HG02623 (cell line): ENCODE measurements around the gene MN1.

Experiments
- ATAC-seq: cut with Tn5 transposase; IDR thresholded peaks from one replicate; pipeline ENCODE4 v1.9.1; 2021; ENCODE audit warnings: moderate library complexity; ENCODE audit not compliant: unreplicated experiment

Gene MN1

DNA sequence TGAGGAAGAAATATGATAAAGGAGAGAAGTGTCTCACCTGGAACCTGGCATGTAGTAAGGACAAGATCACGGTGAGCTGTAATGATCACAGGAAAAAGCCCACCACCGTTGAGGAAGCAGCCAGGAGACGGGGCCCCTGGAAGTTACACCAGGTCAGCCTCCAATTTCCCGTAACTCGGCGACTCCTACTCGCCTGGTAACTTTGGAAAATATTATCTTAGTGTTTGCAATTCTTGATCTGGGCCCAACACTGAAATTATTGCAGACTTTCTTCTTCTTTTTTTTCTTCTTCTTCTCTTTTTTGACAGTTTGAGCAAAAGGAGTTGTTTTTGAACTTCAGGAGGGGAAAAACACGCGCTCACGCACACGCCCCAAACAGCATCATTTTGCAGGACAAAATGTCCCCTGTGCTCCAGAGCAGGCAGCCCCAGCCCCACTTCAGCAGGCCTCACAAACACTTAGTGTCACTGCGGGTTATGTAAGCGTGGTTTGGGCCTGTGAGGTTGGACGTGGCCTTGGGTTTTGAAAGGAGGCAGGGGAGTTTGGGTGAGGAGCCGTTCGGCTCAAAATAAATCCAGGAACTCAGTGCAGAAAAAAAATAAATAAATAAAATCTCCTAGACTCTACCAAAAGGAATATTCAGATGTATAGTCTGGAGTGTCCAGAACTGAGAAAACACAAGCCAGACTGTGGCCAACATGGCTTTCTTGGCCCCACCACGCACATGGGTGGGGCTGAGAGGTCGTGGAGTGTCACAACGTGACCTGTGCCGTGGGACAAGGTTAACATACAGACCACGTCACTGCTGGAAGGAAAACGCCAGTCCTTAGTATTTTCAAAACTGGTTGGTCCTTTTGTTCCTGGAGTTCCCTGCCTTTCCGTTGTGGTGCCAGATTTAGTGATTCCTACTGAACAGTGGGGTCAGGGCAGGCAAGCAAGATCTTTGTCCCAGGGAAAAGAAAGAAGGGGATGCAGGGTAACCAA, 26.3 kb upstream of the MN1 start:
- ATAC-seq, result no peak

DNA sequence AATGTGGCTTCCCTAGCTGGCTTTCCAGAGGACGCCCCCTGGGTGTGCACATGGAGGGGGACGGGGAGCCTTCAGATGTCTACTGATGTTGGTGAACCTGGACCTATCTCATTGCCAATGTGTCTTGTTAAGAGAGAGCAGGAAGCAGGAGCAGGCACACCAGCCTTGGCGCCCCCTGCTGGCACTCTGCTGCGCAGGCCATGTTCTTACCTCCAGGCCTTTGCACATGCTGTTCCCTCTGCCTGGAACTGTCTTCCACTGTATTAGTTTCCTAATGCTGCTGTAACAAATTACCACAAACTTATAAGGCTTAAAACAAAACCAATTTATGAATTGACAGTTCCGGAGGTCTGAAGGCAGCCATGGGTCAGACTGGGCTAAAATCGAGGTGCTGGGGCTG, 23.6 kb upstream of the MN1 start:
- ATAC-seq, result no peak

DNA sequence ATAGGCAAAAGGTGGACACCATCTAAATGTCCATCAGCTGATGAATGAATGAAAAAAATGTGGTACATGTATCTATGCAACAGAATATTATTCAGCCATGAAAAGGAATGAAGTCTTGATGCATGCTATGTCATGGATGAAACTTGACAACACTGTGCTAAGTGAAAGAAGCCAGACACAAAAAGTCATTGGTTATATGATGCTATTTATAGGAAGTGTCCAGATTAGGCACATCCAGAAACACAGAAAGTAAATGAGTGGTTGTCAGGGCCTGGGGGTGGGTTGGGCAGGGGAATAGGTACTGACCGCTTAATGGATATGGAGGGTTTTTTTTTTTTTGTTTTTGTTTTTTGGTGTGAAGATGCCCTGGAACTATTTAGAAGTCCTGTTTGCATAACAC, 21.7 kb upstream of the MN1 start:
- no peak for ATAC-seq

DNA sequence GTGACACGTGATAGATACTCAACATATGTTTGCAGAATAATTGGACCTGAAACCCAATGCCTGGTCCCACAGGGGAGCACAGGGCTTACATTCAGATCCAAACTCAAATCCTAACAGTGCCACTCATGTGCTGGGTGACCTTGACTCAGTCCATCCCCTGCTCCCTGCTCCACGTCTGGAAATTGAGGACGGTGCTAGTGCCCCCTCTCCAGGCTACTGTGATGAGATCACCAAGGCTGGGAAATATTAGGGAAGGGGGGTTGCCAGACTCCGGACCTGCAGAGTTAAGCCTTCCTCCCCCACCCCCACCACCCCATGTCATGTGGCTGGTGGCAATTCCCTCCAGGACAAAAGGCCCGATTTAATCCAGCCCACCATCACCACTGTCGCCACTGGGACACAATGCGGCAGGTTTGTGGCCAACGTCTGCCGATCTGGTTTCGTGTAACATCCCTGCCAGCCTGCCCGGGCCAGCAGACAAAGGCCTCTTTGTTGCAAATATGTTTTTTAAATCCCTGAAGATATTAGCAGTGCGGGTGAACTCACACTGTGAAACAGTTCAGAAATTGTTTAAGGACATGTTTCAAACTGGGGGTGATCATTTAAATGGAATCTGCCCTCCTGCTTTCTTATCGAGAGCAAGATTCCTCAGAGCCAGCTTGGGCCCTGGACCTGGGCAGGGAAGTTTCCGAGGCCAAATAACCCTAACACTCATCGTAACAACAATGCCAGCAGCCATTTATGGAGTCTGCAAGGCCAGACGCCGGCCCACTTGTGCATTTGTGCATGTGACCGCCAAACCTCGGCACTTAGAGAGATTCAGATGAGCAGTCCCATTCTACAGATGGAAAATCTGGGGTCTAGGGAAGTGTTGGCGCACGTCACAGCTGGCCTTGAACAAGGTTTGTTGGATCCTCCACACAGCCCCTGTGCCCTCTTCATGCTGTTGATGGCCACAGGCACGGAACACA, 19.6 kb upstream of the MN1 start:
- ATAC-seq, result no peak

DNA sequence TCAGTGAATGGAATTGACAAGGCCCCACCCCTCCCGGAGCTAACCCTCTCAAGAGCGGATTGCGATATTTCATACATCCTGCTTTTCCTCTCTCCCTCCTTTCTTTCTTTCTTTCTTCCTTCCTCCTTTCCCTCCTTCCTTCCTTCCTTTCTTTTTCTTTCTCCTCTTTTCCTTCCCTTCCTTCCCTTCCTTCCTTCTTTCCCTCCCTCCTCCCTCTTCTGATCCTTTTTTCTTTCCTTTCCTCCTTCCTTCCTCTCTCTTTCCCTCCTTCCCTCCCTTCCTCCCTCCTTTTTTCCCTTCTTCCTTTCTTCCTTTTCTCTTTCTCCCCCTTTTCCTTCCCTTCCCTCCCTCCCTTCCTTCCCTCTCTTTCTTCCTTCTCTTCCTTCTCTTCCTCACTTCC, 15.0 kb upstream of the MN1 start:
- ATAC-seq, result no peak

DNA sequence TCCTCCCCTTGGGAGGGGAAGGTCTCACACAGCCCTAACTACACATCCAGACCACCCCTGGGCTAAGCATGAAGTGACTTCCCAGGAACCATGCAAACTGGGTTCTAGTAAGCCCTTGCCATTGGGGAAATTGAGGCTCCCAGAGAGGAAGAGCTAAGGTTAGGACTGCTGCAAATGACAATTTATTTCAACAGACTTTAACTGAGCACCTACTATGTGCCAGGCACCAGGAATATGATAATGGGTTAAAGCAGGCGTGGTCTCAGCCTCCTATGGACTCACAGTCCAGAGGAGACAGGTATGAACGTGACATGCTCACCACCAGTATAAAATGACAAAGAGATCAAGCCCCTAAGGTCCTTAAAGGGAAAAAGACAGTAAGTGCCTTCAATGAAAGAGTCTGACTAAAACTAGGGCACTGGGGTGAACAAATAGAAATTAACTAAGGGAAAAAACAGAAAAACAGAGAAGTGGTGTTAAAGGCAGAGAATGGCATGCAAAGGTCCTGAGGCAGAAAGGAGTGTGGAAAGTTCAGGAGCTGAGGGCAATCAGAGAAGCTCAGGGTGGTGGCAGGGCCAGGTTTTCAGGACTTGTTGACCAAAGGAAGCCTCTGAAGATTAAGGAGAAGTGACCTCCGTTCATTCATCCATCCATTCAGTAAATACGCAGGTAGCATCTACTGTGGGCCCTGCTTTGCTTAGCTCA, 14.4 kb upstream of the MN1 start:
- no peak for ATAC-seq

DNA sequence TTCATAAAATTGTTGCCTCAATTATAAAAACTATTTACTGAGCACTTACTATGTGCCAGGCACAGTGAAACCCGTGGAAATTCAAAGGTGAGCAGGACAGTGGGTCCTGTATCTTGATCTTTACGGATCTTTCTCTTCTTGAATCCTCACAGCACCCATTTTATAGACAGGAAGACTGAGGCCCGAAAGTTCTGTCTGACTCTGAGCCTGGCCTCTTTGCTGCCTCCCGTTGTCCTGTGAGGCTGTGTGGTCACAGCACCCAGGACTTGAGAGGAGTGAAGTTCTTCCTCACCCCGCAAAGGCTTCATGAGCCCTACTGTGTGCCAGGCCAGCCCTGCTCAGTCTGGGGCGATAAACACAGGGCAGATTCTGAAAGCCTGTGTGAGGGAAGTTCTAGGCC, 13.4 kb upstream of the MN1 start:
- ATAC-seq, result no peak

DNA sequence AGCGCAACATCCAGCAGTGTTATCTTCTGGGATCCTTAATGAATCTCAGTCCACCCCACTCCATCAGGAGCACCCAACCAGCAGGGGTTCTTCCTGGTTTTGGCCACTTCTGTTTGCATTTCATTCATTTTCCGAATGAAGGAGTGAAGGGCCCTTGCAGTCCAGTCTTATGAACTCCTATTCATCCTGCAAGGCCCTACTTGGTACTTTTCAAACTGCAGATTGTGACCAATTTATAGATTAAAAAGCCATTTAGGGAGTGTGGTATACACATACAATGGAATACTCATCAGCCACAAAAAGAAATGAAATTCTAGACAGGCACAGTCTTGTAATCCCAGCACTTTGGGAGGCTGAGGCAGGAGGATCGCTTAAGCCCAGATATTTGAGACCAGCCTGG, 10.2 kb upstream of the MN1 start:
- ATAC-seq, result no peak

DNA sequence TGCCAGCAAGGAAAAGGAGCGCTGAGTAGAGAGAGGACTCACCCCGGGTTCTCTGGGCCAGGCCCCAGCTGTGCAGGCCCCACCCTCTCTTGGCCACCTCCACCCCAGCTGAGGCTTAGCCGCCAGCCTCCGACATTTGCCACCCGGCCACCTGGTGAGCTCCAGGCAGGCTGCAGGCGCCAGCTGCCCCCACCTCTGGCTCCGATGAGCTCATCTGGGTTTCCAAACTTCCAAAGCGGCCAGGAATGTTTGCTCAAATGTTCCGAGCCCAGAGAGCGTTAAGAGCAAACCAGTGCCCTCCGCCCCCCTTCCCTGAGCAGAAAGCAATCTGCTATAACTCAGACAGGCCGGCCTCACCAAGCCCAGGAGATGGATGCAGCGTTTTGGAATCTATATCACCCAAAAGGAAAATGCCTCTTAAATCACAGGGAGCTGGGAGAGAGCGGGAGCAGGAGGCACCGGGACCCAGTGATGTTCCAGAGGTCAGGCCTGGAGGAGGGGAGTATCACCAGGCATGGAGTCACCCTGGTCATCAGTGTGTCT, 9.1 kb upstream of the MN1 start:
- no peak for ATAC-seq

DNA sequence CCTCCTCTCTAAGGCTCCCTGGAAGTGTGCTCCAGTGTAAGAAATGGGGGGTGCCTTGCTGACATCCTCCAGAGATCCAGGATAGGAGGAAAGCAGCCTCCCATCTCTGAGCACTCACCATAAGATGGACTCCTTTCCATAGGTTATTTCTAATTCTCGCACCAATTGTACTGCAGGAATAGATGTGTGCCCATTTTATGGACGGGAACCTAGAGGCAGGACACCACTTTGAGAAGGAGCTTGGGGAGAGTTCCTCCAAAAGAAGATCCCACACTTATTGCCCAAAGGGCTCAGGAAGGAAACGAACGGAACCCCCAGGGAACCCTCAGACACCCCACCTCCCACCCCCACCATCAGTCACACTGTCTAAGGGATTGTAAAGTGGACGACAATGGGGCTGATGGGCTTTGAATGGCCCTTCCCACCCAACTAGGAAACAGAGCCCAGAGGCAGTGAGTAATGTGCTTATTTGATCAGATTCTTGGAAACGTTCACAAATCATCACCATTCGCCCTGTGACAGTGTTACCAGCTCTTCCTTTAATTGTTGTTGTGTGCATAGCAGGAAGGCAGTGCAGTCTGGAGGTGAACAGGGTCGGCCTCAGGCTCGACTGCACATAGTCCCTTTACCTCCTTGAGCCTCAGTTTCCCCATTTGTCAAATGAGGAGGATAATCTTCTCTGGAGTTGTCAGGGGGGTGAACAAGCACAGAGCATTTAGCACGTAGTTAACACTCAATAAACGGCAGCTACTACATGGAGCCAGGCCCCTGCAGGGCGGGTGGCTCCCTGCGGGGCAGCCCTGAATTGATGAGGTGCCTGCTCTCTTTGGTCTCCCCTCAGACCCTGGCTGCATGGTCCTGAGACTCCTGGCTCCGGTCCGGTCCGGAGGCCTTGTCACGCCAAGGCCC, 8.4 kb upstream of the MN1 start:
- ATAC-seq, result no peak

DNA sequence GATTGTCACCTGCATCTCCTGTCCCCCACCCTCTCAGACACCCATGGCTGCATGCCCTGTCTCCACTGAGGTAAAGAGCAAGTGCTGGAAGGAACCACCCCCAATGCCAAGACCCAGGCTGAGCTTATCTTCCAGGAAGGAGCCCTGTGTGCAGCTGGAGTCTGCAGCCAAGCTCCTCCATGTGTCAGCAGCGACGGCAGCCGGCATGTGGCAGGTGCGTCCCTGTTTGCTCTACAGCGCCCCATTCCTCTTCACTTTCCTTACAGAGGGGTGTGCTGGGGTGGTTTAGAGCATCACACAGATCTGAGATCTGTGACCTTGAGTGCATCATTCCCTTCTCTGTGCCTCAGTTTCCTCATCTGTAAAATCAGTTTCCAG, 7.7 kb upstream of the MN1 start:
- ATAC-seq, result no peak

DNA sequence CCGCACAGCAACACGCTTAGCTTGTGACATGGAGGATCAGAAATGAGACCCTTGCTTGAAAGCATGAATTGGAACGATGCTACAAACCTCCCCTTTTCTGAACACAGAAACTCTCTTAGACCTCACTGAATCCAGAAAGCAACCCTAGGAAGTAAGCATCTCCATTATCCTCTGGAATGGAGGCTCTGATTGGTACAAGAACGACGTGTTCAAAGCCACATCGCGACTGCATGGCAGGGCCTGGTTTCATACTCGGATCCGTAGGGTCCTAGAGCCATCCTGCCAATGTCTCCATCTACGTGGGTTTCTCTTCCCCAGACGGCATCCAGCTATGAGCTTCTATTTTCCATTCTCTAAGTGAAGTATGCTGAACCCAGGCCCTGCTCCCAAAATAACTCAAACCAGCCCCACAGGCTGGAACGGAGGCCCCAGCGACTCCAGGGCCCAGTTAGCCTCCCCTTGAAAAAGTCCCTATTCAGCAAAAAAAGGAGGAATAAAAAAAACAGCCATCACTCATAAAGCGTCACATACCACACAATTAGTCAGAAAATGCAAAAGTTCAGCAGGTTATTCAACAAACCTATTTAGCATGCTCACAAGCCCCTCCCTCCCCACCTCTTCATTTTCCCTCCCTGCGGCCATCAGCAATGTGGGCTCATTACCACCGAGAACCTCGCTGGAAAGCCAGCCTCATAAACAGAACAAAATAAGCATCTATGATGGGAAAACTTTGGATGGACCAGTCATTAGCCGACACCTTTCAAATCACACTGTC, 7.1 kb upstream of the MN1 start:
- ATAC-seq, result no peak

DNA sequence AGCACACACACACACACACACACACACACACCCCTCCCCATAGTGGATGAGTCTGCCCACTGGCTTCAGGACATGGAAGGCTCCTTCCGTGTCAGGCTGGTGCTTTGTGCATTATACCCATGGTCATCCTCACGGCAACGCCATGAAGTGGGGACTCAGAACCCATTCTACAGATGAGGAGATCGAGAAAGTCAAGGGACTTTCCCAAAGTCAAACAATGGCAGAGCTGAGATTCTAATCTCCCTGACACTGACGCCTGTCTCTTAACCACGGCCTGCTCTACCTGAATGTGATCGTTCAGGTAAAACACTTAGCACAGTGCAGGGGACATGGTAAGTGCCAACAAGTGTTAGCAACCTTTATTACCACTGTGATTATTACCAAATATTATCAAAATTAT, 4.3 kb upstream of the MN1 start:
- no peak for ATAC-seq

DNA sequence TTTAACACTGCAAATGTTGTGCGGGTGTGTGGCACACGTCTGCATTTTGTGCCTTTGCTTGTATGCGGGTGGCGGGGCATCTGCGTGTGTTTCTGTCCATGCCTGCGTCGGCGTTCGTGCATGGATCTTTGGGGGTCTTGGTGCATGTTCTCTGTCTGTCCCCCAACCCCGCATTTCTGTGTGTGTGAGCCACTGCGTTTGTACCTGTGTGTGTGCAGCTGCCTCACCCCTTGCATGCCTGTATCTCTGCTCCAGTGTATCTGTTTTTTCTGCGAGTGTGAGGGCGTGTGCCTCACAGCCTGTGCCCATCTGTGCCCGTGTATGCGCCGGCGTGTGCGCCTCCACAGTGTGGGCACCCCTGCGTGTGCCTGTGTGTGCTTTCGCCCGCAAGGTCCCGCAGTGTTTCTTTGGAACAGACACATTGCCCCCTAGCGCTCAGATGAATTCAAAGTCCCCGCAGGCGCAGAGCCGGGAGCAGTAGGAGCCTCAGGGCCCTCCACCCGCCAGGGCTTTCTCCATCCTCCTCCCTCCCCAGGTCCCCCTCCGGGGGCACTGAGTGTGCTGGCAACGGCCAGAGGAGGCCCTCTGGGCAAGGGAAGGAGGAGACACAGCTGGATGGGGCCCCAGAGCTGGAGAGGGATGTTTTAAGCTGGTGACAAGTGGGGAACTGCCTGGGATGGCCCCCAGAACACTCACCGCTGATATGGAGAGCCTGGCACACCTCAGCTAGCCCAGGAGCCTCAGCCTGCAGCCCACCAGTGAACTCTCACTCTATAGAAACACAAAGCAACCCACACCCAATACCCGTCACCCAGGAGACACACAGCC, 3.1 kb upstream of the MN1 start:
- no peak for ATAC-seq

DNA sequence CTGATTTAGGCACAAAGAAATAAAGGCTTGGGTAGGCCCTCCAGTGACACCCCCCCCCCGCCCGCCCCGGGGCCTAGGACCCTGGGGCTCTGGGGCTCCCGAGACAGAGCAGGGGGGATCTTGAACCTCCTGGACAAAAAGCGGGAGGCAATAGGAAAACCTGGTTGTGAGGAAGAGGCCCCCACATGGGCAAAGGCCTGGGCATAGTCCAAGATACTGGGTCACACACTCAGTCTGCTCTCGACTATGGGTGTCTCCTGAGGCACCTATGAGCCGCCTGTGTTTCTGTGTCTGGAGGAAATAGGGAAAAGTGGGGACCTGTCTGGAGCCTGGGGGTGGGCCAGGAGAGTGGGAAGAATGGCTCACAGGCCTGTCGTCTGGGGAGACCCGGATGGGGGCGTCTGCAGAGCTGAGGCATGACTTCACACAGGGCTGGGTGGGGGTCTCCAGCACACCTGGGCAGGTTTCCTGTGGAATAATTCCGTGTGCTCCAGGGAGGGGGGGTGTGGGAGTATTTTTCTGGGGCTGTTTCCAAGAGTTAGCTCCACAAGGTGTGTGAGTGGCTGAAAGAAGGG, 2.4 kb upstream of the MN1 start:
- ATAC-seq, result no peak

DNA sequence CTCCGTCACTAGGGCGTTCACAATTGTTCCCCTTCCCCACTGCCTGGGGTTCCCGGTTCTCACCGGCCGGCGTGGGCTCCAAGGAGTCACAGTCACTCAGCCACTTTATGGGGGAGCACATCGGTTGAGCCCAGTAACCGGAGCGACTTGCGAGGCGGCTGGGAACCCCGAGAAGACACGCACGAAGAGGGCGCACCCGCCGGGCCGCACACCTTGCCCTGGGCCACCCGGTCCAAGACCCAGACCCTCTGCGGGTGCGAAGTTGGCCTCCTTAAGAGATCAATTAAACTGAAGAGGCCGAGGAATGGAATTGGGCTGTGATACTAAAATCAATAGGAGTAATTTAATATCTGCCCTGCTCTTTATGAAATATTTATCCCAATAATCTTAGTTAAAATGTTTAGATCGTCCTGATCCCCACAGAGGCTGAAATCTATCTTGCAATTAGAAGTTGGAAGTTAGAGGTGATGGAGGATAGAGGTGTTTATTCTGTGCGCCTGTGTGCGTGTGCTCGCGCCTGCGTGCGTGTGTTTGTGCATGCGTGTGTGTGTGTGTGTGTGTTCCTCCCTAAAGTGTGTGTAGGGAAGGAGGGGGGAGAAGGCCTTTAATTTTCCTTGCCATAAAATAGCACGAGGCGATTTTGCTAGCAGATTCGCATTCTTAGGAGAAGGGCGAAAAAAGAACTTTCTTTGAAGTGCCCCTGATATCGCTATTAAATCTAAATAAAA, 954 bp upstream of the MN1 start:
- ATAC-seq, result no peak

DNA sequence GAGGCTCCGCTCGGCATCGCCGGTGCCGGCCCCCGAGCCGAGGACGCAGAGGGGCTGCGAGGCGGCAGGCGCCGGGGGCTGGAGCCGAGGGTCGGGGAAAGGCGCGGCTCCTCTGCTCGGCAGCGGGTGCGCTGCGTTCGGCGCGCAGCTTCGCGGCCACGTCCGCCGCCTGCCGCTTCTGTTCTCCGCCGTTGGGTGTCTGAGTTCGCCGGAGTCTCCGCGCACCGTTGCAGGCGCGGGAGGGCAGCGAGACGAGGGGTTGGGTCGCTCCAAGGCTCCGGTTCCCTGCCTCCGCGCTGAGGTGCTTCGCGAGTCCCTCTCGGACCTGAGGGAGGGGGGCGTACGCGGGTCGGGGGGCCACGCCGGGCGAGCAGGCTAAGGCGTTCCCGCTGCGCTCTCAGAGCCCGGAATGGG, 347 bp downstream of the MN1 start:
- no peak for ATAC-seq
